ENCODE results near the gene ACO2. TPM values are rescaled to one million over a fixed set of nuclear protein-coding genes. Genes with fewer than 3 reads are reported as not detected.

ACO2 gene
- total and polyA plus RNA-seq, 2 of the 8 experiments (the other 6 are each of a cell fraction or from before 2014, with no cell fraction given), result 52.8 to 75.4 TPM

DNA sequence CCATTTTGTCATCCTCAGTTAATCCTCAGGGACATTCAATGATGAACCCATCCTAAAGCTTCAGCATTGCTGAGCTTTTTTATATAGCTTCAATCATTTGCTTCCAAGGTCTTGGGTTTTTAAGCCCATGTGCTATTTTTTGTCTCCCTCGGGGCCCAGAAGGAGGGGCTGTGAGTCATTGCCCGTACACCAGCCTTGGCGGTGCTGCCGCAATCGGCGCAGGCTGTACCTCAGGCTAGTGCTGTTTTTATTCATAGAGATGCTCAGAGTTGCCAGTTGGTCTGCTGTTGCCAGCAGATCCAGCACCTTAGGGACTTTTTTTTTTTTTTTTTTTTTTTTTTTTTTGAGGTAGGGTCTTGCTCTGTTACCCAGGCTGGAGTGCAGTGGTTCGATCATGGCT lies 35.5 kb downstream of the ACO2 start:
- FAIRE-seq, result no peak
- H3K36me3 ChIP-seq (ENCODE audit: control insufficient read depth in 2 of 4, insufficient read depth in 4 of 4, low read length in 3 of 4), result peaks cover 0 to 16% (median 4%) of the 10 kb centered on the region in 4 experiments; a peak in 5 of 8 replicates
- POLR2A ChIA-PET (ENCODE audit: partially characterized antibody), result interaction anchor here (1.1 to 3.7 kb wide), 2 partner anchors 58 to 124 kb away, joined by 4 to 16 read pairs; partner anchors contain the start of gene TOB2
- TF ChIP-seq JUND (IDR thresholded peaks at IDR 0.05; ENCODE audit: low read length) (no peak), EGR1 (IDR thresholded peaks at IDR 0.05; ENCODE audit: borderline replicate concordance, low read depth, low read length) (no peak), GTF2F1 (IDR thresholded peaks at IDR 0.05; ENCODE audit: borderline replicate concordance, low read depth, low read length) (no peak), JUN (IDR thresholded peaks at IDR 0.05; ENCODE audit: low read depth, low read length) (no peak), SP4 (IDR thresholded peaks at IDR 0.05; ENCODE audit: low read length) (no peak), SP2 (IDR thresholded peaks at IDR 0.05; ENCODE audit: low read length) (no peak), BRCA1 (IDR thresholded peaks at IDR 0.05; ENCODE audit: low read depth, low read length) (no peak), RFX5 (IDR thresholded peaks at IDR 0.05; ENCODE audit: borderline replicate concordance, low read depth, low read length) (no peak), POU5F1 (IDR thresholded peaks at IDR 0.05; ENCODE audit: low read depth, low read length) (no peak), RBBP5 (IDR thresholded peaks at IDR 0.05; ENCODE audit: borderline replicate concordance, low read depth, low read length) (no peak), POLR2A (IDR thresholded peaks at IDR 0.05; ENCODE audit: control extremely low read depth in 1 of 2, low read depth in 2 of 2, low read length in 2 of 2) (no peak), RNF2 (IDR thresholded peaks at IDR 0.05; ENCODE audit: borderline replicate concordance, low read depth, low read length, missing control alignments, poor library complexity, severe bottlenecking) (no peak)
- TF ChIP-seq, protein P1, sequence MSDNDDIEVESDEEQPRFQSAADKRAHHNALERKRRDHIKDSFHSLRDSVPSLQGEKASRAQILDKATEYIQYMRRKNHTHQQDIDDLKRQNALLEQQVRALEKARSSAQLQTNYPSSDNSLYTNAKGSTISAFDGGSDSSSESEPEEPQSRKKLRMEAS (IDR thresholded peaks at IDR 0.05), result no peak
- TF ChIP-seq, protein P2, sequence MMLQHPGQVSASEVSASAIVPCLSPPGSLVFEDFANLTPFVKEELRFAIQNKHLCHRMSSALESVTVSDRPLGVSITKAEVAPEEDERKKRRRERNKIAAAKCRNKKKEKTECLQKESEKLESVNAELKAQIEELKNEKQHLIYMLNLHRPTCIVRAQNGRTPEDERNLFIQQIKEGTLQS (IDR thresholded peaks at IDR 0.05; ENCODE audit: insufficient read depth, low read depth, low read length), result no peak

More for the DNA sequence above, 35.5 kb downstream of the ACO2 start:
- Histone ChIP-seq H4K8ac (ENCODE audit: extremely low read depth, insufficient read depth, low read length) (no peak overlapping the region; the same call in 1 of the 2 replicates), H3K9me3 (ENCODE audit: insufficient read depth in 2 of 2, low read depth in 1 of 2, low read length in 1 of 2) (no peaks in the 10 kb centered on the region), H3K4me2 (ENCODE audit: insufficient read depth in 1 of 2, low read depth in 2 of 2, low read length in 2 of 2) (no peak overlapping the region), H3K23ac (ENCODE audit: insufficient read length) (no peak overlapping the region), H3K79me2 (ENCODE audit: control insufficient read depth in 1 of 2, insufficient read depth in 2 of 2, low read length in 2 of 2) (peaks cover 0 to 5% of the 10 kb centered on the region in 2 experiments; a peak in 1 of 4 replicates), H3K56ac (replicated peaks; ENCODE audit: insufficient read length, low read depth, low read length) (no peak overlapping the region), H2AFZ (ENCODE audit: low read length) (no peak overlapping the region), H2BK5ac (ENCODE audit: low read depth, low read length) (no peak overlapping the region), H2BK20ac (ENCODE audit: low read length) (no peak overlapping the region), H3K4me1 (replicated peaks in 1 of 4; ENCODE audit: control insufficient read depth in 3 of 4, insufficient read depth in 4 of 4, low read length in 3 of 4) (no peaks in the 10 kb centered on the region), H2BK120ac (replicated peaks; ENCODE audit: low read depth, low read length) (no peak overlapping the region), H3K4me3 (ENCODE audit: extremely low read depth in 1 of 4, insufficient read depth in 2 of 4, low read depth in 3 of 4, low read length in 4 of 4) (no peak overlapping the region), H4K5ac (ENCODE audit: insufficient read length, low read depth, low read length) (no peak overlapping the region), H3K9ac (replicated peaks in 1 of 4; ENCODE audit: extremely low read depth in 1 of 4, low read depth in 3 of 4, low read length in 3 of 4) (no peak overlapping the region), H2BK15ac (ENCODE audit: low read length) (no peak overlapping the region), H3K27me3 (replicated peaks in 1 of 4; ENCODE audit: control insufficient read depth in 3 of 4, extremely low read depth in 1 of 4, insufficient read depth in 3 of 4, low read length in 3 of 4) (no peaks in the 10 kb centered on the region), H3K18ac (ENCODE audit: extremely low read depth, low read length) (no peak overlapping the region), H3K27ac (ENCODE audit: low read depth, low read length) (no peak overlapping the region), H3K79me1 (ENCODE audit: low read depth, low read length) (no peaks in the 10 kb centered on the region; the same call in none of the 2 replicates), H4K20me1 (replicated peaks in 1 of 2; ENCODE audit: control insufficient read depth in 1 of 2, insufficient read depth in 2 of 2, low read length in 2 of 2) (peaks cover 2 to 8% of the 10 kb centered on the region in 2 experiments), H4K91ac (replicated peaks; ENCODE audit: insufficient read length, low read length) (no peak overlapping the region), H3K23me2 (ENCODE audit: low read depth, low read length) (no peaks in the 10 kb centered on the region), H2AK5ac (ENCODE audit: low read depth, low read length) (no peak overlapping the region), H2BK12ac (ENCODE audit: low read depth, low read length) (no peak overlapping the region), H3K4ac (replicated peaks; ENCODE audit: insufficient read length, low read depth, low read length) (no peak overlapping the region), H3K14ac (ENCODE audit: insufficient read length) (no peak overlapping the region)
- 93% methylated on average over 7 of the region's 7 CpGs; no CpG with 5 or more reads in 1 of the 2 experiments for WGBS, 2 experiments (ENCODE audit: extremely low coverage in 1 of 2, insufficient coverage in 1 of 2, insufficient read length in 1 of 2, insufficient replicate concordance in 2 of 2, low coverage in 1 of 2, low lambda C conversion rate in 2 of 2, missing lambda C conversion rate in 1 of 2)
- CTCF ChIA-PET (ENCODE audit: partially characterized antibody), result interaction anchor here (1.2 to 17.6 kb wide), 3 partner anchors 10 to 42 kb away, joined by 4 to 218 read pairs (median 5); no protein-coding TSS in a partner anchor
- DNase-seq (ENCODE audit: low read depth in 1 of 2, low spot score in 2 of 2), result no peak

Data from H1 (cell line).